ENCODE measurements around the gene KDF1.
"Not testable (repeated sequence)": the region's sequence is repeated elsewhere in the genome, so short reads cannot be mapped to it uniquely, and the experiment has no call there.

The KDF1 gene

DNA sequence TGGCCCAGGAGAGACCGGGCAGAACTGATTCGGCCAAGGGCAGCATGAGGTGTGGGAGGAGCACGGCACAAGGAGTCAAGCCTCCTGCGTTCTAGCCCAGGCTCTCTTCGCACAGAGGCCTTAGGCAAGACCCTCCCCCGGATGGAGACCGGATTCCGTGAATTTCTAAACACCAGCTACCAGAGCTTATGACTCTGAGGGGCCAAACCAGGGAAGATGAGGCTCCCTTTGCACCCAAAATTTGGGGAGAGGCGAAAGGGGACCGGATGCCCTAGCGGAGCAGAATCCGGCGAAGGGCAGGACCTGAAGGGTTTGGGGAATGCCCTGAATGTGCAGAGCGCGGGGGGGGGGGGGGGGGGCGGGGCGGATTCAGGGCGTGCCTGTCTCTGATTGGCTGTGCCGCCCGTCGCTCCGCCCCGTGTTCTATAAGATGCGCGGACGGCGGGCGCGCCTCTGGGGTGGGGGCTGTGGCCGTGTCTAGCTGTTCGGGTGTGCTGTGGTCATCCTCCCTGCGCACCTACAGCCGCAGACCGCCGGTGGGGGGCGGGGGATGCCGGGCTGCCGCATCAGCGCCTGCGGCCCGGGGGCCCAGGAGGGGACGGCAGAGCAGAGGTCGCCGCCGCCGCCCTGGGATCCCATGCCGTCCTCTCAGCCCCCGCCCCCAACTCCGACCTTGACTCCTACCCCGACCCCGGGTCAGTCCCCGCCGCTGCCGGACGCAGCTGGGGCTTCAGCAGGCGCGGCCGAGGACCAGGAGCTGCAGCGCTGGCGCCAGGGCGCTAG lies 33.2 kb upstream of the KDF1 start, which contains the start of gene TRNP1:
TRNP1 (plus strand) TSS at position 456 of the 783 bp plus-strand sequence; CDS start at position 551, 95 bp downstream.
- DNase-seq (ENCODE audit: low spot score), result peak; percentile 96
- in situ Hi-C loops (cut with MboI; ENCODE audit: low sequenced_read_pairs, unreplicated experiment), result no loop called here
- TF ChIP-seq, protein P1, sequence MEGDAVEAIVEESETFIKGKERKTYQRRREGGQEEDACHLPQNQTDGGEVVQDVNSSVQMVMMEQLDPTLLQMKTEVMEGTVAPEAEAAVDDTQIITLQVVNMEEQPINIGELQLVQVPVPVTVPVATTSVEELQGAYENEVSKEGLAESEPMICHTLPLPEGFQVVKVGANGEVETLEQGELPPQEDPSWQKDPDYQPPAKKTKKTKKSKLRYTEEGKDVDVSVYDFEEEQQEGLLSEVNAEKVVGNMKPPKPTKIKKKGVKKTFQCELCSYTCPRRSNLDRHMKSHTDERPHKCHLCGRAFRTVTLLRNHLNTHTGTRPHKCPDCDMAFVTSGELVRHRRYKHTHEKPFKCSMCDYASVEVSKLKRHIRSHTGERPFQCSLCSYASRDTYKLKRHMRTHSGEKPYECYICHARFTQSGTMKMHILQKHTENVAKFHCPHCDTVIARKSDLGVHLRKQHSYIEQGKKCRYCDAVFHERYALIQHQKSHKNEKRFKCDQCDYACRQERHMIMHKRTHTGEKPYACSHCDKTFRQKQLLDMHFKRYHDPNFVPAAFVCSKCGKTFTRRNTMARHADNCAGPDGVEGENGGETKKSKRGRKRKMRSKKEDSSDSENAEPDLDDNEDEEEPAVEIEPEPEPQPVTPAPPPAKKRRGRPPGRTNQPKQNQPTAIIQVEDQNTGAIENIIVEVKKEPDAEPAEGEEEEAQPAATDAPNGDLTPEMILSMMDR (IDR thresholded peaks at IDR 0.05; ENCODE audit: borderline replicate concordance, control extremely low read depth, extremely low read depth, insufficient read depth, missing control alignments), result no peak

DNA sequence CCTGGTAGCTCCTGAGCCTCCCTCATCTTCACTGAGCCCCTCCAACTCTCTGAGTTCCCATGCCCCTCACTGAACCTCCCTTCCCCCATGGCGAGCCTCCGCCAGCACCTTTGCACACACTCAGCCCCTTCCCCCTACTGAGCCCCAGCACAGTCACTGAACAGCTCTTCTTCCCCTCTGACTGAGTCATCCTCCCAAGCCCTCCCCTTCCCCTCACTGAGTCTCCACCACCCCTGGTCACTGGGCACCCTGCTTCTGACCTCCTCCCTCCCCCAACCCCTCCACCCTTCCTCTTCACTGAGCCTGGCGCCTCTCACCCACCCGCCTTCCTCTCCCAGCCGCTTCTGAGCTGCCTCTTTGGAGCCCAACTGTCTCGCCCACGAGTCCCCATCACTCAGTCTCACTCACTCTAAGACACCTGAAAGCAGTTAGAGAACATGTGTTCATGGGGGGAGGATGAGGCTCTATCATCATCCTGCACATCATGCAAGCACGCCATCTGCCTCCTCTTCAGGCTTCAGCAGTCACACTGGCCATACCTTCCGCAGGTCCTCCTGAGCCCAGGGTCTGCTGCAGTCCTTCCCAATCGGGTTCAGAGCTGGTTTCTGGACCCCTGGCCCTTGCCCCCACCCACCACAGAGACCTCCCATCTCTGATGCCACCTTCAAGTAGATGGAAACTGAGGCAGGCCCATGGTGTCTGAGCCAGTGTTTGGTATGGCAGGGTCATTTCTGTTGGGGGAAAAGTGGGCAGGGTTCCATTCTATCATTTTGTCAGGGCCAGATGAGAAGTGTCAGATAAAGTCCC lies 31.2 kb upstream of the KDF1 start:
- in situ Hi-C loops (cut with MboI; ENCODE audit: low sequenced_read_pairs, unreplicated experiment), result no loop called here
- peak; percentile 68 for DNase-seq (ENCODE audit: low spot score)
- TF ChIP-seq, protein P1 (IDR thresholded peaks at IDR 0.05; ENCODE audit: borderline replicate concordance, control extremely low read depth, extremely low read depth, insufficient read depth, missing control alignments), result no peak

DNA sequence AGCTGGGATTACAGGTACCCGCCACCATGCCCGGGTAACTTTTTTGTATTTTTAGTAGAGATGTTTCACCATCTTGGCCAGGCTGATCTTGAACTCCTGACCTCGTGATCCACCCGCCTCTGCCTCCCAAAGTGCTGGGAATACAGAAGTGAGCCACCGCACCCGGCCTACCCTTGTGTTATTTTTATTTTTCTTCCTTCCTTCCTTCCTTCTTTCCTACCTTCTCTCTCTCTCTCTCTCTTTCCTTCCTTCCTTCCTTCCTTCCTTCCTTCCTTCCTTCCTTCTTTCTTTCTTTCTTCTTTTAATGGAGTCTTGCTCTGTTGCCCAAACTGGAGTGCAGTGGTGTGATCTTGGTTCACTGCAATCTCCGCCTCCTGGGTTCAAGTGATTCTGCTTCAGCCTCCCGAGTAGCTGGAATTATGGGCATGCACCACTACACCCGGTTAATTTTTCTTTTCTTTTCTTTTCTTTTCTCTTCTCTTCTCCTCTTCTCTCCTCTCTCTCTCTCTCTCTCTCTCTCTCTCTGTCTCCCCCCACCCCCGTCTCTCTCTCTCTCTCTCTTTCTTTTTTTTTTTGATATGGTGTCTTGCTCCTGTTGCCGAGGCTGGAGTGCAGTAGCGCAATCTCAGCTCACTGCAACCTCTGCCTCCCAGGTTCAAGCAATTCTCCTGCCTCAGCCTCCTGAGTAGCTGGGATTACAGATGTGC lies 29.3 kb upstream of the KDF1 start:
- in situ Hi-C loops (cut with MboI; ENCODE audit: low sequenced_read_pairs, unreplicated experiment); DNase-seq (ENCODE audit: low spot score): not testable (repeated sequence)

DNA sequence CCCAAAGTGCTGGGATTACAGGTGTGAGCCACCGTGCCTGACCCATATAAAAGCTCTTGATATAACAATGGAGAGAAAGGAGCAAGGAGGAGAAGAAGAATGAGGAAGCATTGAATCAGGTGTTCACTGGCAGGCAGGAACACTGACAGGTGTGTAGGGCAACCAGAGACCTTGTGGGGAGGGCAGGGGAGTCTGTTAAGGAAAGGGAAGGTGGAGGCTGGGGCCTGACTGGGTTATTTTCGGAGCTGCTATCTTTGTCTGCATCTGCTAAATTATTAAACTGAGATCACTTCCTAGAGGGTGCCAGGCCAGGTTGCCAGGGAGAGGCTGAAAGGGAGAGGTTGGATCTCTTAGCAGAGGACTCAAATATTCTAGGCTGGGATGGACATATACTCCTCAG lies 26.4 kb upstream of the KDF1 start:
- in situ Hi-C loops (cut with MboI; ENCODE audit: low sequenced_read_pairs, unreplicated experiment), result no loop called here
- TF ChIP-seq, protein P1 (IDR thresholded peaks at IDR 0.05; ENCODE audit: borderline replicate concordance, control extremely low read depth, extremely low read depth, insufficient read depth, missing control alignments), result no peak
- no peak for DNase-seq (ENCODE audit: low spot score)

DNA sequence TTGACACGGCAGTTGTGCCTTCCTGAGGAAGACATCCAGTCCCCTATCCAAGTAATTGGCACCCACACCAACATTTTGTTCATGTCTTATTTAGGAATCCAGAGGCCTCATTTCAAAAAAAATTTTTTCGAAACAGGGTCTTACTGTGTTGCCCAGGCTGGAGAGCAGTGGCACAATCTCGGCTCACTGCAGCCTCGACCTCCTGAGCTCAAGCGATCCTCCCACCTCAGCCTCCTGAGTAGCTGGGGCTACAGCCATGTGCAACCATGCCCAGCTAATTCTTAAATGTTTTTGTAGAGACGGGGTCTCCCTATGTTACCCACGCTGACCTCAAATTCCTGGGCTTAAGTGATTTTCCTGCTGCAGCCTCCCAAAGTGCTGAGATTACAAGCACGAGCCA lies 24.0 kb upstream of the KDF1 start:
- TF ChIP-seq, protein P1 (IDR thresholded peaks at IDR 0.05; ENCODE audit: borderline replicate concordance, control extremely low read depth, extremely low read depth, insufficient read depth, missing control alignments), result no peak
- DNase-seq (ENCODE audit: low spot score), result no peak
- in situ Hi-C loops (cut with MboI; ENCODE audit: low sequenced_read_pairs, unreplicated experiment), result no loop called here

DNA sequence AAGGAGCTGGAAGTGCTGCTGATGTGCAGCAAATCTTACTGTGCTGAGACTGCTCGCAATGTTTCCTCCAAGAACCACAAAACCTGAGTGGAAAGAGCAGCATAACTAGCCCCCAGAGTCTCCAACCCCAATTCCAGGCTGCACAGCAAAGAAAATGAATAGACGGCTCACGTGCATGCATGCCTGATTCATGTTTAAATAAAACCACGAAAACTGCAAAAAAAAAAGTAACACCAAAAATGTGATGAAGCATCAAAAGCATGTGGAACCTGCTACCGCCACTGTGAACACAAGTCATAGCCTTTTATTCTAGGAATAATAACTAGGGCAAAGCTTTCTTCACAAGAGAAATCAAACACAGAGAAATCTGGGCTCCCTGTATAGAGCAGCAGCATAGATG lies 23.6 kb upstream of the KDF1 start:
- in situ Hi-C loops (cut with MboI; ENCODE audit: low sequenced_read_pairs, unreplicated experiment), result no loop called here
- TF ChIP-seq, protein P1 (IDR thresholded peaks at IDR 0.05; ENCODE audit: borderline replicate concordance, control extremely low read depth, extremely low read depth, insufficient read depth, missing control alignments), result no peak
- no peak for DNase-seq (ENCODE audit: low spot score)

Measured in GM13976 (cell line).